Trophoblast cell (in vitro differentiated cells and primary cell): ENCODE measurements around the gene PLCL1.

Source experiments
- DNase-seq, 2 donors: peaks; one replicate each; pipeline ENCODE4 v3.0.0-alpha.2; 2016
- H2AFZ ChIP-seq: 2 replicates; pipeline ENCODE4 v1.6.1; 2013; ENCODE audit warnings: low read length, moderate library complexity, mild to moderate bottlenecking; ENCODE audit not compliant: insufficient read depth, poor library complexity
- H2AK5ac ChIP-seq: 2 replicates; pipeline ENCODE4 v1.6.1; 2013; ENCODE audit warnings: mild to moderate bottlenecking, low read length
- H2BK120ac ChIP-seq: 2 replicates; pipeline ENCODE4 v1.6.1; 2013; ENCODE audit warnings: low read length, mild to moderate bottlenecking, moderate library complexity; ENCODE audit not compliant: insufficient read depth, poor library complexity
- H2BK12ac ChIP-seq: 2 replicates; pipeline ENCODE4 v1.6.1; 2013; ENCODE audit warnings: mild to moderate bottlenecking, low read length, moderate library complexity
- H2BK5ac ChIP-seq: 2 replicates; pipeline ENCODE4 v1.6.1; 2013; ENCODE audit warnings: low read length, low read depth, moderate library complexity, mild to moderate bottlenecking; ENCODE audit not compliant: poor library complexity
- H3K14ac ChIP-seq: 2 replicates; pipeline ENCODE4 v1.6.1; 2013; ENCODE audit warnings: mild to moderate bottlenecking, low read length
- H3K18ac ChIP-seq: 2 replicates; pipeline ENCODE4 v1.6.1; 2013; ENCODE audit warnings: mild to moderate bottlenecking, low read length
- H3K23ac ChIP-seq: 2 replicates; pipeline ENCODE4 v1.6.1; 2013; ENCODE audit warnings: low read length
- H3K27ac ChIP-seq: 2 replicates; pipeline ENCODE4 v1.5.1; 2013; ENCODE audit warnings: low read depth, mild to moderate bottlenecking, inconsistent platforms, low read length, moderate library complexity
- H3K27me3 ChIP-seq: 2 replicates; pipeline ENCODE4 v1.6.1; 2013; ENCODE audit warnings: inconsistent platforms, mild to moderate bottlenecking, low read length, moderate library complexity; ENCODE audit not compliant: insufficient read depth
- H3K36me3 ChIP-seq, 2 experiments: 1 replicate in 1 of 2; 2 replicates in 1 of 2; pipeline ENCODE4 v1.6.1; 2013; ENCODE audit warnings: low read length in 2 of 2, mild to moderate bottlenecking in 2 of 2, moderate library complexity in 1 of 2; ENCODE audit not compliant: insufficient read depth in 2 of 2, control insufficient read depth in 1 of 2
- H3K4ac ChIP-seq: 2 replicates; pipeline ENCODE4 v1.6.1; 2013; ENCODE audit warnings: low read depth, mild to moderate bottlenecking, low read length, moderate library complexity
- H3K4me1 ChIP-seq, 2 experiments: 1 replicate in 1 of 2; 2 replicates in 1 of 2; pipeline ENCODE4 v1.6.1; 2013; ENCODE audit warnings: low read length in 2 of 2, mild to moderate bottlenecking in 2 of 2, moderate library complexity in 1 of 2; ENCODE audit not compliant: insufficient read depth in 2 of 2, control insufficient read depth in 1 of 2
- H3K4me2 ChIP-seq: 2 replicates; pipeline ENCODE4 v1.6.1; 2013; ENCODE audit warnings: inconsistent platforms, mild to moderate bottlenecking, low read length, moderate library complexity
- H3K4me3 ChIP-seq: 2 replicates; pipeline ENCODE4 v1.5.1; 2013; ENCODE audit warnings: mild to moderate bottlenecking, low read depth, low read length, inconsistent platforms
- H3K79me1 ChIP-seq: one replicate; pipeline ENCODE4 v1.6.1; 2013; ENCODE audit warnings: low read length
- H3K79me2 ChIP-seq: 2 replicates; pipeline ENCODE4 v1.6.1; 2013; ENCODE audit warnings: low read length, mild to moderate bottlenecking; ENCODE audit not compliant: control insufficient read depth, insufficient read depth, poor library complexity
- H3K9ac ChIP-seq: 2 replicates; pipeline ENCODE4 v1.6.1; 2013; ENCODE audit warnings: mild to moderate bottlenecking, low read length
- H3K9me3 ChIP-seq: 2 replicates; pipeline ENCODE4 v1.6.1; 2013; ENCODE audit warnings: low read depth, mild to moderate bottlenecking, control low read depth, inconsistent platforms, low read length; ENCODE audit not compliant: insufficient read depth
- H4K12ac ChIP-seq: 2 replicates; pipeline ENCODE4 v1.6.1; 2013; ENCODE audit warnings: low read depth, mild to moderate bottlenecking, low read length, moderate library complexity
- H4K8ac ChIP-seq: 2 replicates; pipeline ENCODE4 v1.6.1; 2013; ENCODE audit warnings: low read depth, mild to moderate bottlenecking, low read length, moderate library complexity
- H4K91ac ChIP-seq: one replicate; pipeline ENCODE4 v1.6.1; 2013; ENCODE audit warnings: low read depth, mild to moderate bottlenecking, low read length, moderate library complexity
- WGBS: extraction: QIAGEN DNeasy Blood & Tissue Kit; methylation state at CpG from one replicate; pipeline ENCODE4 v1.1.7; 2013; ENCODE audit warnings: missing lambda C conversion rate; ENCODE audit not compliant: insufficient read length, insufficient coverage; ENCODE audit errors: extremely low coverage; 5-methylcytosine and 5-hydroxymethylcytosine counted together

Gene PLCL1

GRCh38 chr2:198054299-198054698 lies 249.9 kb downstream of the PLCL1 start:
- H4K91ac ChIP-seq: no peak overlapping the region
- H3K9ac ChIP-seq: no peak overlapping the region
- no peak overlapping the region for H3K4me3 ChIP-seq
- no peak overlapping the region for H2BK120ac ChIP-seq
- no peaks in the 10 kb centered on the region for H3K27me3 ChIP-seq
- no peak overlapping the region for H2BK5ac ChIP-seq
- H3K14ac ChIP-seq: no peak overlapping the region
- H3K4me1 ChIP-seq: no peaks in the 10 kb centered on the region
- no peak overlapping the region for H3K23ac ChIP-seq
- WGBS: no CpG with 5 or more reads among the region's 1 CpG
- no peak overlapping the region for H4K12ac ChIP-seq
- H3K9me3 ChIP-seq: no peaks in the 10 kb centered on the region
- H3K4ac ChIP-seq: no peak overlapping the region
- no peak overlapping the region for H3K18ac ChIP-seq
- no peak overlapping the region for H2AK5ac ChIP-seq
- H3K27ac ChIP-seq: no peak overlapping the region
- DNase-seq: peak; percentile 17 to 52
- H3K79me1 ChIP-seq: no peaks in the 10 kb centered on the region
- H2BK12ac ChIP-seq: no peak overlapping the region
- no peaks in the 10 kb centered on the region for H3K79me2 ChIP-seq
- H4K8ac ChIP-seq: no peak overlapping the region
- H2AFZ ChIP-seq: no peak overlapping the region
- H3K4me2 ChIP-seq: no peak overlapping the region
- H3K36me3 ChIP-seq: no peaks in the 10 kb centered on the region

DNA sequence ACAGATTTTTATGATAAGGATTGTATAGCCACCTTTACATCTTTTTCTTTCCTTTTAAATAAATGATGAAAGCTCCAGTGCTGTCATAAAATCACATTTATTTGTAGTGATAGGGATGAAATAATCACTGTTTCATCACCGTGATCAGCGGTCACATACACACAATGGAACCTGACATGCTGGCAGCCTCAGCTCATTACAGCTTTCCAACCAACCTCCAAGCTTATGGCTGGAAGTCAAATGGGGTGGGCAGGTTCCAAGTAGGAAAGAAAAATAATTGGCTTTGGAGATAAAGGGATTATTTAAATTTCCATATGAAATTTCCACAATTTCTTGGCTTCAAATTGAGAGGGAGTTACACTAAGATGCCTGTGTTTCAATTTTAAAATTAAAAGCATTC lies 251.3 kb downstream of the PLCL1 start:
- no peak overlapping the region for H4K8ac ChIP-seq
- H3K18ac ChIP-seq: no peak overlapping the region
- no peak overlapping the region for H2AK5ac ChIP-seq
- H3K27ac ChIP-seq: no peak overlapping the region
- H3K27me3 ChIP-seq: no peaks in the 10 kb centered on the region
- no peak overlapping the region for H3K9ac ChIP-seq
- no peak overlapping the region for H2BK120ac ChIP-seq
- no peak overlapping the region for H3K4me2 ChIP-seq
- DNase-seq: no peak
- WGBS: no CpG with 5 or more reads among the region's 2 CpGs
- no peak overlapping the region for H2BK12ac ChIP-seq
- H3K36me3 ChIP-seq: no peaks in the 10 kb centered on the region
- no peaks in the 10 kb centered on the region for H3K79me1 ChIP-seq
- H3K14ac ChIP-seq: no peak overlapping the region
- H4K91ac ChIP-seq: no peak overlapping the region
- no peak overlapping the region for H3K4ac ChIP-seq
- H2AFZ ChIP-seq: no peak overlapping the region
- H2BK5ac ChIP-seq: no peak overlapping the region
- H4K12ac ChIP-seq: no peak overlapping the region
- H3K23ac ChIP-seq: no peak overlapping the region
- H3K79me2 ChIP-seq: no peaks in the 10 kb centered on the region
- no peak overlapping the region for H3K4me3 ChIP-seq
- H3K4me1 ChIP-seq: no peaks in the 10 kb centered on the region
- no peaks in the 10 kb centered on the region for H3K9me3 ChIP-seq

DNA sequence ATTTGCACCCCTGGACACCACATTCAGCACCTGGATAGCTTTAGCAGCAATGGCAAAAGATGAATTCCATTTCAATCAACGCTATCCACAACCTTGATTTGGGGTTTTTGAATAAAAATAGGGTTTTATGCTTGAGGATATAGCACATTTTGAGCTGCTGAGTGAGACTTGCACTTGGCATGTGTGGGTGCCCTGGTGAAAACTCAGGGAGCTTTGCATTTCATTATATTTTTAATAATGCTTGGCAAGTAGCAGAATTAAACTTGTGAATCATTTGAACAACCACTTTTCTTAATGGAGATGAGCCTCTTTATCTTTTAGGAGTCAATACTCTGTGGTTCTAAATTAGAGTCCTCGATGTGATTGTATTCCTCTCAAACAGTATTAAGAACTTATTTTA lies 252.4 kb downstream of the PLCL1 start:
- Histone ChIP-seq H4K8ac (no peak overlapping the region), H3K4me1 (no peaks in the 10 kb centered on the region), H3K27ac (no peak overlapping the region), H3K9ac (no peak overlapping the region), H3K36me3 (no peaks in the 10 kb centered on the region), H3K4me2 (no peak overlapping the region), H2AFZ (no peak overlapping the region), H3K79me2 (no peaks in the 10 kb centered on the region), H3K14ac (no peak overlapping the region), H3K4ac (no peak overlapping the region), H2BK120ac (no peak overlapping the region), H4K12ac (no peak overlapping the region), H4K91ac (no peak overlapping the region), H3K27me3 (no peaks in the 10 kb centered on the region), H2BK12ac (no peak overlapping the region), H3K79me1 (no peaks in the 10 kb centered on the region), H3K9me3 (no peaks in the 10 kb centered on the region), H2AK5ac (no peak overlapping the region), H2BK5ac (no peak overlapping the region), H3K23ac (no peak overlapping the region), H3K4me3 (no peak overlapping the region), H3K18ac (no peak overlapping the region)
- no peak for DNase-seq
- WGBS: no CpG with 5 or more reads among the region's 2 CpGs

- Histone ChIP-seq H2BK12ac (no peak overlapping the region), H3K27me3 (no peaks in the 10 kb centered on the region), H4K91ac (no peak overlapping the region), H3K4me1 (no peaks in the 10 kb centered on the region), H3K79me1 (no peaks in the 10 kb centered on the region), H3K4ac (no peak overlapping the region), H3K4me3 (no peak overlapping the region), H3K23ac (no peak overlapping the region), H3K14ac (no peak overlapping the region), H3K18ac (no peak overlapping the region), H3K9ac (no peak overlapping the region), H3K9me3 (no peaks in the 10 kb centered on the region), H3K36me3 (no peaks in the 10 kb centered on the region), H2AK5ac (no peak overlapping the region), H3K27ac (no peak overlapping the region), H4K12ac (no peak overlapping the region), H3K4me2 (no peak overlapping the region), H2BK5ac (no peak overlapping the region), H2AFZ (no peak overlapping the region), H3K79me2 (no peaks in the 10 kb centered on the region), H4K8ac (no peak overlapping the region), H2BK120ac (no peak overlapping the region)
- WGBS: no CpG with 5 or more reads among the region's 7 CpGs
- no peak for DNase-seq
These were observed 255.4 kb downstream of the PLCL1 start for GRCh38 chr2:198059800-198060199.
